Kidney tubule cell (primary cell): ENCODE data around the gene CLCF1.
A peak's percentile ranks its signal among the peaks of the same experiment; 100 is the strongest.
"Not testable (repeated sequence)": the region's sequence is repeated elsewhere in the genome, so short reads cannot be mapped to it uniquely, and the experiment has no call there.

Experiments
- DNase-seq: peaks from one replicate; pipeline ENCODE4 v3.0.0-alpha.2; 2018; ENCODE audit warnings: low spot score

The CLCF1 gene

DNA sequence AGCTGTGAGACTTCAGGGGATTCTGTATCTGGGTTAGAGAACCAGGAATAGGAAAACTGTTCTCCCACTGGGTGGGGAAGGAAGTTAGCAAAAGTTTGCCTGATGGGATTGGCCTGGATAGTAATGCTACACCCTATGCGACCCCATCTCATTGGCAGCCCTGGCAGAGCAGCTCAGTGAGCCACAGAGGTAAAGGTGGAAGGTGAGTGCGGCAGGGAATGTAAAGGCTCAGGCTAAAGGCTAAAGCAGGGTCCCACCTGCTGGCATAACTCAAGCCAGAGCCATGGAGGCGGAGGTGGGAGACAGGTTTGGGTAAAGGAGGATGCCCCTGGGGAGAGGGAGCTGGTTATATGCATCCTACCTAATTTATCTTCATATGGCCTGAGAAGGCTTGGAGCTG, 51.3 kb downstream of the CLCF1 start:
- no peak for DNase-seq

DNA sequence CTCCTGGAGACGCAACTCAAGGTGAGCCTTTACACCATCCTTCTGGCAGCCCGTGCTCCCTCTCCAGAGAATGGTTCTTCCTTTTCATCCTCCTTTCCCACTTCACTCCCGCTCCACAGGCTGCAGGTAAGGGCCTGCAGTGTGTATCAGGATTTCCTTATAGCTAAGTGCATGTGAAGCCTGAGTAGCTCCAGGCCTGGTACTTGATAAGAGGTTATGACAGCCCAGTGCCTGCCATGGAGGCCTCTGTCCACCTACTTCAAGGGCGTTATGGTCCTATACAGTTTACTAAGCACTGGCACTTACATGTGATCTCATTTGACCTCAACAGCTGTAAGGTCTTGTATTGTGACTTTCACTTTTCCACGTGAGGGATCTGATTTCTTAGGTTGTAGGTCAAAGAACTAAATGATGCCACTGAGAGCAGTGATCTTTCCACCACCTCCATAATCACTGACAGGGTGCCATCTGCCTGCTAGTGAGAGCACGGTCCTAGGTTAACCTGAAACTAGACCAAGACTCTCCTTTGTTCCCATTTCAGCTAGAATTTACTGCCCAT, 52.0 kb downstream of the CLCF1 start:
- no peak for DNase-seq

DNA sequence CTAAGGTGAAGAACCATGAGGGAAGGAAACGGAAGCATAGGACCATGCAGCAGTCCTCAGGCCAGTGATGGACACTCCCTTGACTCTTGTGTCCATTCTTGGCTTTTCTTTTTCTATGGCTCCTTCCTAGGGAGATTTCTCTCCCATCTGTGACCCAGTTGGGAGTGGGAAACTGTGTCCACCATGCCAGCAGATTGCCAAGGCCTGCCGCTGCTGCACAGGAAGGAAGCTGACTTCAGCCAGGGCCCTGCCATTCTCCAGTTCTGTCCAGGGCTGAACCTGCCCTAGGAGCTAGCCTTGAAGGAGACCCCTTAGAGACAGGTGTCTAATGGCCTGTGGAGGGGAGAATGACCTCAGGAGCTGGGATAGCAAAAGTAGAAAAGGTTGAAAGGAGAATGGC, 52.7 kb downstream of the CLCF1 start:
- DNase-seq, result no peak

DNA sequence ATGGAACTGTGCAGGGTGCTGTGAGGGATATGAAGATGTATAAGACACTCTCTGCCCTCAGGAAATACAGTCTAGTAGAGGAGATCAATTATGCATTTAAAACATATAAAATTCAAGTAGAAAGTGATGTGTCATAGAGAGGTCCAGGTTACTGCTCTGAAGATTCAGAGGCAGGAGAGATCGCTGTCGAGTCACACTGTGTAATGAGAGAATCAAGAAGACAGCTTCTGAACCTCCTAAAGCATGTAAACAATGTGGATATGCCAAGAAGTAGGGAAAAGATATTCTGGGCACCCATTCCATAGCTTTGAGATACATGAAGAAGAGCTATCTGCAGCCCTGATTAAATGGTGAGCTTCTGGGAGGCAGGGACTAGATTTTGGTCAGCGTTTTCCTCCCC, 53.4 kb downstream of the CLCF1 start:
- DNase-seq, result no peak

DNA sequence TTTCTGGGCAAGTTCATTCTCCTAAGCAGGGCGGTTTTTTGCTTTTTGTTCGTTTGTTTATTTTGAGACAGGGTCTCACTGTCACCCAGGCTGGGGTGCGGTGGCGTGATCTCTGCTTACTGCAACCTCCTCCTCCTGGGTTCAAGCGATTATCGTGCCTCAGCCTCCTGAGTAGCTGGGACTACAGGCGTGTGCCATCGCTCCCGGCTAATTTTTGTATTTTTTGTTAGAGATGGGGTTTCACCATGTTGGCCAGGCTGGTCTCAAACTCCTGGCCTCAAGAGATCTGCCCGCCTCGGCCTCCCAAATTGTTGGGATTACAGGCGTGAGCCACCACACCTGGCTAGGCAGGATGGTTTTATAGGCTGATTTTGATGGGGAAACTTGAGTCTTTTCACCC, 54.5 kb downstream of the CLCF1 start:
- not testable (repeated sequence) for DNase-seq

DNA sequence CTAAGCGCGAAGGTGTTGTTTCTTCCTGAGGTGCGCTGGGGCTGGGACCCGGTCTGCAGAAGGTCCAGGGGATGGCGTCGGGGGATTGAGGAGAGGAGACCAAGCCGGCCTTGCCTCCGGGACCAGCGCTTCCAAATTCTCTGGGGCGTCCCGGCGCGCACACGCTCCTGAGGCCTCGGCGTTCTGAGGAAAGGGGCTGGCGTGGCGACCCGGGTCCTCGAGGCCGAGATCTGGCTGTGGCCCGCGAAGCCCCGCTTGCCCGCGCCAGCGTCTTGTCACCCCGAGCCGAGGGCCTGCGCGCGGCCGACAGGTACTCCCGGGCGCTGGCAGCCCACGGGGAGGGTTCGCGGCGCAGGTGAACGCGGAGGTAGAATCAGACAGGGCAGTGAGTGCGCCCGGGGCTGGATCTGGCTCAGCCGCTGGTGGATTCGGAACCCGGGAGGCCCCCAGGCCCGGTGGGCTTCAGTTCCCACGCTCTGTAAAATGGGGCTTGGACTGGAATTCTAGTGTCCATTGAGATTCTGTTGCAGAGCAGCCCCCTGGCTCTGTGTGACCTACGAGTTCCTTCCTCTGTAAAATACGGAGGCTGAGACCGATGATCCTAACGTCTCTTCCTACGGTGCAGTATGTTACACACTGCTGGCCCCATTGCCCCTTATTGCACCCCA, 55.4 kb downstream of the CLCF1 start:
- peak; percentile 14 for DNase-seq

DNA sequence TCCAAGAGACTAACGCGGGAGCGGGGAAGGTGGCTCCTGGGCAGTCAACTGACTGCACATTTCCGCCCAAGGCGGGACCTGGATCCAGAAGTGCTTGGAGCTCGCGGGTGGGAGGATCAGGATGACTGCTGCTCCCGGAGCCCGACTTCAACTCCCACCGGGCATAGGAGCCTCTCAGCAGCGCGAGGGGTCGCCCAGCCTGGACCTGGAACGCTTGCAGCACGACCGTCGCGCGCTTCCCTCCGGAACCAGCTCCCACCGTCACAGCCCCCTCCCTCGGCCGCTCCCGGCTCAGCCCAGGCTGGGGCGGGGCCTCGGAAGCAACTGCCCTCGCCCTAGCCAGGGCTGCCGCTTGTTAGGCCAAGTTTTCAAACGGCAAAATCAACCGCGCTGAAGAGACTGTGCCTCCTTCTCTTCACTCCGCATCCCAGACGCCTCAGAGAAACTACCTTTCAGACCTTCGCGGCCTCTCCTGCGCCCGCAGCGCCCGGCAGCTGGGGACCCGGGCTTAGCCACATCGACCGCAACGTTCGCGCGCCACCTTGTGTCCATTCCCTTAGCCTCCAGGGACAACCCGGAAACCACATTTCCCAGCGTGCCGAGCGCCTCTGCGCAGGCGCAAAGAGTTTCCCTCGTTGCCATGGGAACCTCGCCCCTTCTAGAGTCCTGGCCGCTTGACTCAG, 56.1 kb downstream of the CLCF1 start:
- DNase-seq, result peak; percentile 96

DNA sequence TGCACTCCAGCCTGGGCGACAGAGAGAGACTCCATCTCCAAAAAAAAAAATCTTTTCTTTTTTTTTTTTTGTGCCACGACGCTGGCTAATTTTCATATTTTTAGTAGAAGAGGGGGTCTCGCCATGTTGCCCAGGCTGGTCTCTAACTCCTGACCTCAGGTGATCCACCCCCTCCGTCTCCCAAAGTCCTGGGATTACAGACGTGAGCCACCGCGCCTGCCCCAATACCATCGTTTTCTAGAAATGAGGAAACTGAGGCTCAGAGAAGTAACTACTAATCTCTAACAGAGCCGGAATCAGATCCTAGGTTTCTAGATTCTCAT, 56.6 kb downstream of the CLCF1 start:
- DNase-seq, result no peak

DNA sequence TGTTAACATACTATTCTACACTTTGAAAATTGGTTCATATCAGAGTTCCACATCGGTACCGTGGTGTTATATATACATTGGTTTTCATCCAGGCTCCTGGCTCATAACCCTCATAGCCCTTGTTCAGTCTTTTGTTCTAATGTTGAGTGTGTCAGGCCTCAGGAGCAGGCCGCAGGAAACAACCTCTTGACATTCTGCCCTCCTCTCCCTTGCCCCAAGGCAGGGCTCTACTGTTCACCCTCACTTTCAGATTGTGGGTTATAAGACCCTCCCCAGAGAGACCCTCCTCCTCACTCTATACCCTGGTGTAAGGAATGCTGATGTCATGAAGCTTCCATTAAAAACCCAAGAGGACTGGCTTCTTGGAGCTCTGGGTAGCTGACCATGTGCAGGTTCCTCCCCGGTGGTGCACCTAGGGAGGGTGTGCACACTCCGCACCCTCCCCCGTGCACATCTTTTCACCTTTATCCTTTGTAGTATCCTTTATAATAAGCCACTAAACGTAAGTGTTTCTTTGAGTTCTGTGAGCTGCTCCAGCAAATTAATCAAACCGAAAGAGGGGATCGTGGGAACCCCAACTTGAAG, 58.0 kb downstream of the CLCF1 start:
- DNase-seq, result no peak

DNA sequence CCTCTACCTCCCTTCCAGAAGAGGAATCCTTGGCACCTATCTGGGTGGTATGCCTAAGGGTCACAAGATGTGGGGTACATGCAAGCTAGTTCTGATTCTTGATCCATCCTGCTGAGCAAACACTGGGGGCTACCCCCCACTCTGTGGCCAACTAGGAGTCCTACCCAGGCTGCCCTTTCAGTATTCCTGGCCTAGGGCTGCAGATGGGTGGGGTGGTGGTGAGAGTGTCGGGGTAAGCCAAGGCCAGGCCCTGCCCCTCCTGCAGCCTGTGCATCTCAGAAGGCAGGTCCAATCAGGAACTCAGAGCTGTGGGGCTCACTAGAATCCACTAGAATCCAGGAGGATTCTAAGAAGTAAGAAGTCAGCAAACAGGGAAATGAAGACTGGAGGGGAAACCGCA, 59.2 kb downstream of the CLCF1 start:
- no peak for DNase-seq
